ENCODE data around the gene SDR42E1.
"Not testable (repeated sequence)": the region's sequence is repeated elsewhere in the genome, so short reads cannot be mapped to it uniquely, and the experiment has no call there.

Gene SDR42E1

DNA sequence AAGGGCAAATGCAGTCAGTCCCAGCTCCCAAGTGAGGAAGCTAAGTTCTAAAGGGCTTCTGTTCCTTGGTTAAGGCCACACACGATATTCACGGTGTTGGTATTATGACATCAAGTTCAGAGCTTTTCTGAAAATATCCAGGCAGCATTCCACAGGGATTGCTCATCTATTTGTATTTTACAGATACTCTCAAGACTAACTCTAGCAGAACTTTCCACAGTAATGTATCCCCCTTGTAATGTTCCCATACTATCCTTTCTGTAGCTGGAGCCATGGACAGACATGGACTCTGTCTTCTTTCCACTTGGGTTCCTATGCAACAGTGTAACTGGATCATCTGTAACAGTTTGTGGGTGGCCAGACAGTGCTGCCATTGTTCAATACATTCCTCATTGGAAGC lies 13.5 kb downstream of the SDR42E1 start:
- DNase-seq, result no peak

DNA sequence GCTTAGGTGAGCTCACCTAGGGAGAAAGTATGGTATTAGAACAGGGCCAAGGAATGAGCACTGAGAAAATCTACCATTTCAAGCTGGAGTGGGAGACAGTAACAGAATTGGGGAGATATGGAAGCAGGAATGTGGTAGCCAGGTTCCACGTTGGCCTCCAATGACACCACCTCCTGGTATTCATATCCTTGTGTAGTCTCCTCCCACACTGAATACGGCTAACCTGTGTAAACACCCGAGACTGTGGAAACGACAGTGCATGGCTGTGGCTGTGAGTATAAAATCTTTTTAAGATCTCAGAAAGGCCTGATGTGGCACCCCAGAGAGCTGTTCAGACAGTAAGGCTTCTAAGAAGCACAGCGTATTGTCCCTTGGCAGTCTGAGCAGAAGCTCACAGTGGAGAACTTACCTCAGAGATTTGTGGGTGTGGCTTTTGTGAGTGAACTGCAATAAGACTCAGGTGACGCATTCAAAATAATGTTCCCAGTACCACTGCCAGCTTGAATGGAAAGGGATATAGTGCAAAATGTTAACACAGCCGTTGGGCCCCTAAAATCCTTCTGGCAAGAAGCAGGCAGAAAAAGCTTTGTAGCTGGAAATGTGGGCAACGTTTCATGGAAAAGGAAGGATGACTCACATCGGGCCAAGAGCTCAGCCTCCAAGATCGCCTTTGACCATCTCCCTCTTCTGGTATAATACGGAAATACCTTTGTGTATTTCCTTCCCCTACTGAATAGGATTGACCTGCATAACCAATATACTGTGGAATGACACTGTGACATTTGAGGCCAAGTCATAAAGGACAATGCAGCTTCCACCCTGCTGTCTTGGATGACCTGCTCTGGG lies 14.4 kb downstream of the SDR42E1 start:
- no peak for DNase-seq

DNA sequence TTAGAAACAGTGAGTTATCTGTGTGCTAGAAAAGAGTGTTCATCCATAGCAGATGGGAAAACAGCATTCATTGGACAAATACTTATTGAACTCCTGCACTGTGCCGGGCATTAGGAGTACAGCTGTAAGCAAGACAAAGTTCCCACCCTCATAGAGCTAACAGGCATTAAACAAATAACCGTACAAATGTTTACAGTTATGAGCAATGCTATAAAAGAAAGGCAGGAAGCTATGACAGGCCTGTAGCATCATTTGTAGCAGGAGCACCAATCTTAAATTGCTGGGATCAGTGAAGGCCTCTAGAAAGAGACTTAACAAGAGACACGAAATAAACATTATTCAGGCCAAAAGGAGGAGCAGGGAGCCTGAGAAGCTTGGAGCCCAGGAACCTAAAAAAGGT lies 15.6 kb downstream of the SDR42E1 start:
- DNase-seq, result no peak

DNA sequence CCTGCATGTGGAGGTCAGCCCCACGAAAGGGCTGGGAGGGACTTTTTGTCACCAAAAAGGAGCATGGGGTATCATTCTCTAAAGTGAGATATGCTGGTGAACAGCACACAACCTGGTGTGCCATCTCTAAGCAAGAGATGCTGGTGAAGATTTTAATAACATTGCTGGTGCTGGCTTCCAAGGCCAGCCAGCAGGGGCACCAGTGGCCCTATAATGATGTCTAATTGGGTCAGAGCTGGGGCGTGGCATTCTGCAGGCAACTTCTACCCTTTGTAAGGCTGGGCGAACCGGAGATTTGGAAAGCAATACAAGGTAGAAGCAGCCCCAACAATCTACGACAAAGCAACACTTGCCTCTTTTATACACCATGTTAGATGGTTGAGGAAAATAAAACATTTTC lies 16.8 kb downstream of the SDR42E1 start:
- DNase-seq, result no peak

DNA sequence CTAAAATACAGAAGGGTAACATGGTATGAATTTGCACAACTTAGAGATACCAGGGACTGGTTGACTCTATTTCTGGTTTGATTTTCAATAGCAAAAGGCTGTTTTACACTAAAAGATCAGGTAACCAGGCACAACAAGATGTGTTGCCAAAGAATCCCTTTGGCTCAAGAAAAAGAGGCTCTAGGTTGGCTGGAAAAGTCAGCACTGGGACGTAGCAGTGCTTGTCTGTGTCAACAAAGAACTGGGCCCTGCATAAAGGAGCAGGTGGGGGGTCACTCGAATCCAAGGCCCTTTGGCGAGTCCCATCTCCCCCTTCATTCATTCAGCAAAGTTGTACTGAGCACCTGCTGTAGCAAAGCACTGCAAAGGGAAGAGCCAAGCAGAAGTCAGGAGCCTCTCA lies 18.4 kb downstream of the SDR42E1 start:
- no peak for DNase-seq

DNA sequence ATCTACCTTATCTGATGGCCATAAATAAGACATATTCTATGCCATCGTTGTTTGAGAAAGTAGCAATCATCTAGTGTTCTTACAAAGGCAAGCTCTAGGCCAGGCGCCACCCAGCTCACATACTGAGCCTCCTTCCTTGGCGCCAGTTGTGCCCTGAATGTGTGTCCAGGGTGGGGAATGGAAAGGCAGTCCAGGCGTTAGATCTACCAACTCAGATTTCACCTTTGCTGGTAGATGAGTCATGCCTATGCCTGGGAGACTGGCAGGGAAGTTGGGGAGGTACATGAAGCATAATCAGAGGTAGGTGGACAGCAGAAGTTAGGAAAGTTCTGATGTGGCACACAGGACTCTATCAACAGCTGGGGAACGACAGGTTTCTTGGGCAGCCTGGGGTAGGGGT lies 23.6 kb downstream of the SDR42E1 start:
- no peak for DNase-seq

DNA sequence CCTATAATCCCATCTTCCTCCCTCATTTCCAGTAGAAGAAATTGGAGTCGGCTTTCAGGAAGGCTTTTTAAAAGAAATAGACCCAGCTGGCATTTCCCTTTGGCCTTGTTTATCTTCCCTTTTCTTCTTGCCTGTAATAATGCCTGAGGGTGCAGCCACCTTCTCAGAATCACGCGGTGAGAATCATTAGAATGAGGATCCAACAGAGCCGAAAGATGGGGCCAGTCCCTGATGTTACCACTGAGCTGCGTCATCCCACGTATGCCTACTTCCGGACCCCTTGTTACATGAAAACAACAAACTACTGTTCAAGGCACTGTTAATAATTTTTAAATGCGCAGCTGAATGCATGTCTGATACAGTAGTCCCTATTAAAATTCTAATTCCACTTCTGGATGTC lies 24.1 kb downstream of the SDR42E1 start:
- no peak for DNase-seq

DNA sequence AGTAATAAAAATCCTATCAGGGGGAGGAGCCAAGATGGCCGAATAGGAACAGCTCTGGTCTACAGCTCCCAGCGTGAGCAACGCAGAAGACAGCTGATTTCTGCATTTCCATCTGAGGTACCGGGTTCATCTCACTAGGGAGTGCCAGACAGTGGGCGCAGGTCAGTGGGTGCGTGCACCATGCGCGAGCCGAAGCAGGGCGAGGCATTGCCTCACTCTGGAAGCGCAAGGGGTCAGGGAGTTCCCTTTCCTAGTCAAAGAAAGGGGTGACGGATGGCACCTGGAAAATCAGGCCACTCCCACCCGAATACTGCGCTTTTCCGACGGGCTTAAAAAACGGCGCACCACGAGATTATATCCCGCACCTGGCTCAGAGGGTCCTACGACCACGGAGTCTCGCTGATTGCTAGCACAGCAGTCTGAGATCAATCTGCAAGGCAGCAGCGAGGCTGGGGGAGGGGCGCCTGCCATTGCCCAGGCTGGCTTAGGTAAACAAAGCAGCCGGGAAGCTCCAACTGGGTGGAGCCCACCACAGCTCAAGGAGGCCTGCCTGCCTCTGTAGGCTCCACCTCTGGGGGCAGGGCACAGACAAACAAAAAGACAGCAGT lies 33.8 kb downstream of the SDR42E1 start:
- not testable (repeated sequence) for DNase-seq

DNA sequence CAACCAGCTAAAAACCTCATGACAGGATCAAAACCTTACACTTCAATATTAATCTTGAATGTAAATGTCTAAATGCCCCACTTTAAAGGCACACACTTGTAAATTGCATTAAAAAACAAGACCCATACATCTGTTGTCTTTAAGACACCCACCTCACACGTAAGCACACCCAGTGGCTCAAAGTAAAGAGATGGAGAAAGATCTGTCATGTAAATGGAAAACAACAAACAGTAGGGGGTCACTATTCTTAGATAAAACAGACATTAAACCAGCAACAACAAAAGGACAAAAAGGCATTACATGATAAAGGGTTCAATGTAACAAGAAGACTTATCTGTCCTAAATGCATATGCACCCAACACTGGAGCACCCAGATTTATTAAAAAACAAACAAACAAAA lies 35.6 kb downstream of the SDR42E1 start:
- no peak for DNase-seq

DNA sequence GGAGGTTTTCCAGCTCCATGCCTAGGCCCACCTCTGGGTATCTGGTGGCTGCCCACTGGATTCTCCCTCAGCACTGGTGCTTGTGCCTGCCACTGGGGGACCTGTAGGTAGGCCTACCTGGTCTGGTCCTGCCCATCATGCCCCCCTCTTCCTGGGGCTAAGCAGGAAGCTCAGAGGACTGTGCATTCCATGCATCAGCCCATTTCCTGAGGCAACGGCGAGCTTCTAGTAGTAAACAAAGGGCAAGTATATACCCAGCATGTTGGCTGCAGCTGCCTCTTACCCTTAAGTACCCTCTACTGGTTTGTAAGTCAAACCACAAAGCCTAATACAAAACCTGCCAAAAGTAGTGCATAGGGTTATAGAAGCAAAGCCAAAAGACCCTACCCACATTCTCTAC lies 37.5 kb downstream of the SDR42E1 start:
- peak; percentile 8 for DNase-seq

DNA sequence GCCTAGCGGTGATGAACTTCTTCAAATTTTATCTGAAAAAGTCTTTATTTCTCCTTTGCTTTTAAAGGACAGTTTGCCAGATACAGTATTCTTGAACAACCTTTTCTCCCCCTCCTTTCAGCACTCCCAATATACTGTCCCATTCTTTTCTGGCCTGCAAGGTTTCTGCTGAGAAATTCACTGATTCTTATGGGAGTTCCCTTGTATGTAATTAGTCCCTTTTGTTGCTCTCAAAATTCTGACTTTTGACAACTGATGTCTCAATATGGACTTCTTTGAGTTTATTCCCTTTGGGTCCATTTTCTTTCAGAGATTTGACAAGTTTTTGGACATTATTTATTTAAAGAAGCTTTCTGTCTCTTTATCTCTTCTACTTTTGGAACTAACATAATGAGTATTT lies 39.4 kb downstream of the SDR42E1 start:
- DNase-seq, result no peak

DNA sequence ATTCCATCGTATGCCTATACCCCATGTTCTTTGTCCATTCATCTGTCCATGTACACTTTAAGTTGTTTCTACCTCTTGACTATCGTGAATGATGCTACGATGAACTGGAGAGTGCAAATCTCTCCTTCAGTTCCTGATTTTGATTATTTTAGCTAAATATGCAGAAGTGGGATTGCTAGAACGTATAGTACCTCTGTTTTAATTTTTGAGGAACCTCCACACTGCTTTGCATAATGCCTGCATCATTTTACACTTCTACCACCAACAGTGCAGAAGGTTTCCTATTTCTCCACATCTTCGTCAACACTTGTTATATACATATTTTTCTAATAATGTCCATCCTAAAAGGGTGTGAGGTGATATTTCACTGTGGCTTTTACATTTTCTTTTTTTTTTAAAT lies 43.9 kb downstream of the SDR42E1 start:
- no peak for DNase-seq

DNA sequence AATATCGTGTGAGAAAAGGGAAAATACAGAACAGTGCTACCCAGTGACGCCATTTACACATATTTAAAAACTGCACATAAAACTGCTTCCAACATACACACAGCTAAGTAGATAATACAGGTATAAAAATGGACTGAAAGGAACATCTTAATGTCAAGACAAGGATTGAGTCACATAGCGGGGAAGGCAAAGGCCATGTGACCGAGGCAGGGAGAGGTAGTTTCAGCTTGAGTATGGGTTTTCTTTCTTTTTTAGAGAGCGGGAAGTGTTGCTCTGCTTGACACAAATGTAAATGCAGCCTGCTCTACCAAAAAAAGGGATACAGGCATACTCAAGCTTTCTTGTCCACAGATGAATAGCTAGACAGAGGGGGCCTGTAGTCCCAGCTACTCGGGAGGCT lies 46.5 kb downstream of the SDR42E1 start:
- DNase-seq, result no peak

DNA sequence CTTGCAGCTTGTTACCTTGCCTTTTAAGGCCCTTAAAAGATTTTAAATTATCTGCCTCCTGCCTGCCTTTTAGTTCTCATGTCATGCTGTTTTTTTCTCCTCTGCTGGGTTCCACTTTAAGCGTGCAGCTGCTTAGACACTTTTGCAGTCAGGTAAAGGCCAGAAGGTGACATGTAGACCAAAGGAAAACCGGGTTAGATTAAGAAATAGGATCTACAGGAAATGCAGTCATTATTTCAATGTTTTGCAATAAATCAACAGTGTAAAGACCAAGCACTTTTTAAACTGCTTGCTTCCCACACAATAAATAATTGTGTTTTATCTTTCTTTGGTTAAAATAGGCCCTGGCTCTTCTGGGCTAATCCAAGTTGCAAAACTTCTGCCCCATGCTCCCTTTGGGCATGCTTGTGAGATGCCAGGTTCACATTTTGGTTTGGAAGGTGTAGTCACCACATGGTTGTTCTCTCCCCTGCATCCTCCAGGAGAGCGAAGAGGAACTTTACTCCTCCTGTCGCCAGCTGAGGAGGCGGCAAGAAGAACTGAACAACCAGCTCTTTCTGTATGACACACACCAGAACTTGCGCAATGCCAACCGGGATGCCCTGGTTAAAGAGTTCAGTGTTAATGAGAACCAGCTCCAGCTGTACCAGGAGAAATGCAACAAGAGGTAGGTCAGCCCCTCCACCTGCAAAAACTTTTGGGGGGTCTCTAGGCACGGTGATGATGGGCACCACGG lies 54.9 kb downstream of the SDR42E1 start:
- DNase-seq, result no peak

DNA sequence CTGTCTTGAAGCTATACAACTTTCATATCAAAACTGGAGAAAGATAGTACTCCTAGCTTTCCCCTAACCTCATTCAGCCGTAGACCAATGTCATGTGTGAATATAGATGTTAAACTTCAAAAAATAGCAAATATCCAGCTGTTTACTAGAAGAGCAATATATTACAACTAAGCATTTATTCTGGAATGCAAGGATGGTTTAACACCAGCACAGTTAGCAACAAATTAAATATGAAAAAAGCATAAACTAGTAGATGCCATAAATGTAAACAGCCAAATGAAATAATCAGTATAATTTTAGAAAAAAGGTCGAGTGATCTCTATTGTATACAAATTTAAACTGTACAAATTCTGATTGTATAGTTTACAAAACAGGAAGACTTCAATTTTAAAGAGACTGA lies 59.7 kb downstream of the SDR42E1 start:
- DNase-seq, result no peak

DNA sequence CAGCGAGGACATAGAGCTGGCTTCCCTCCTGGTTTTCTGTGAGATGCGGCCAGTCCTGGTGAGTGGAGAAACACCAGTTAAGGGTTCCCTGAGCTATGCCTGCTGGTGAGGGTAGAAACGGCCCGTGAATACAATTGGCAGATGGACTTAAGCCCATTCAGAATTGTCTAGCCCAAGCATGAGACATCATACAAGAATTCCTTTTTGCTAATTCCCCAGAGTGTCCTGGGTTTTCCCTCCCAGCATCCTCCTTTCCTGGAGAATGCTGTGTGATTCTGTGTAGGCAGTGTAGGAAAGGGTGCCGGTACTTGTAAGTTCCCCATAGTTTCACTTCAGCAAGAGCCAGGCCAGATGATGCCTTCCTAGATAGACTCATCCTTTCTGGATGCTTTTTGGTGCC lies 65.1 kb downstream of the SDR42E1 start:
- DNase-seq, result no peak

DNA sequence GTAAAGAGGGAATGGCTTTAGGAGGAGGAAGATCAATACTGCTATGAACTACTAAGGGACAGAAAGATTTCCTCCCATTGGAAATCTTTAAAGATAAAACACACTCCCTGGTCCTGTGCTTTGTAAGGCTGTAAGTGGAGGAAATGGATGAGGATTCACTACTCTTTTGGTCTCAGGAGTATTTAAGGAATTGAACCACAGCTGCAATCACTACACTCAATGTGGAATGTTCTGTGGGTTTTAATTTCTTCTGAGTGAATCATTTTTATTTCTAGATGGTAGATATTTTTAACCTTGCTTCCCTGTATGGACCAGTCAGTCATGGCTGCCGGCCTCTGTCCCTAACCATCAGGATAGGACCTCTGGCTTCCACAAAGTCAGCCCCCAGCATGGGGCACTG lies 65.6 kb downstream of the SDR42E1 start:
- no peak for DNase-seq

DNA sequence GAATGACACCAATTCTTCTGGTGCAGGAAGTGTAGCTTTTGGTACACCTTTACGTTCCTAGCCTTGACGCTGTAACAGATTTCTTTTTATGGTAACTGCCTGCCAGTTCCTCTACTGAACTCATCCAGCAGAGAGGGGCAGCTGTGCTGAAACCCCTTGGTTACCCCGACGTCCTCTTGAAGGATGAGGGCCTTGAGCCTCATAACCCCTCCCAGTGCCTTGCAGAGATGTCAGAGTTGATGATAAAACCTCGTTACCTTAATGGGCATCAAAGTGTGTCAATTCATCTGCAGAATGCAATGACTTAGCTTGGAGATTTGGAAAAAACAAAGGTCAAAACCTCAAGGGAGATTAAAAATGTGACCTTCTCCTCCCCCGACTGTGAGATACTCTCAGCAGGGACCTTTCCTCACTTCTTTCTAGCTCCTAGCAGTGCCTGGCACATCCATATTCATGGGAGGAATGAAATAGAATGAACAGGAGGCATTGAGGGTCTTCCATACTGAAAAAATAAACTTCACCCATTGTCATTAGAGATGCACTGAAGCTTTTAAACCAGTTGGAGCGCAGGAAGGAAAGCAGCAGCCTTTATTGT lies 69.2 kb downstream of the SDR42E1 start:
- DNase-seq, result no peak

DNA sequence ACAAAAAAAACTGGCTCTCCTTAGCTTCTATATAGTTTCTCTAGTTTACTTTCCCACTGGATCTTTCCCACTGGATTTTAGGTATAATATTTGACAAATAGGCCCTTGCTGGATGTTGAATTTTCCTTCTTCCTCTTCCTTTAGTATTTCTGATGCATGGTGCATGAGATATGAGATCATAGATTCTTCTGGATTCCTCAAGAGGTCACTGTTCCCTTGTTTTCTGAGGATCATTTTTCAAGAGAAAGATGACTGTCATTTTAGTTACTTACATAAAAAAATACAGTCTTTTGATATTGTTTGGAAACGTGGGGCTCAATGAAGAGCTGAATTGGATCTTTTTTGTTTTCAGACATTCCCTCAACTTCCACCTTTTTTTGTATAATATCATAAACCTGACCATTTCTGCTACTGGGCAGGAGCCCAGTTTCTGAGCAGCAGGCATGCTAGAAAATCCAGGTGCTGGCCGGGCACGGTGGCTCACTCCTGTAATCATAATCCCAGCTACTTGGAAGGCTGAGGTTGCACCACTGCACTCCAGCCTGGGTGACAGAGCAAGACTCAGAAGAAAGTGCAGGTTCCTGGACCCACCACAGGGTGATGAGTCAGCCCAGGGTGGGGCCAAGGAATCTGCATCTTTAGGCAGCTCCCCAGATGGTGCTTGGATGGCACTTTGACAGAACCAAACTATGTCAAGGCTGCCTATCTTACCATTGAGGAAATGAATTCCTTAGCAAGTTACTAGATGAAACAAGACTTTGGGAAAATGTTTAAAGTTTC lies 70.3 kb downstream of the SDR42E1 start:
- peak; percentile 8 for DNase-seq

DNA sequence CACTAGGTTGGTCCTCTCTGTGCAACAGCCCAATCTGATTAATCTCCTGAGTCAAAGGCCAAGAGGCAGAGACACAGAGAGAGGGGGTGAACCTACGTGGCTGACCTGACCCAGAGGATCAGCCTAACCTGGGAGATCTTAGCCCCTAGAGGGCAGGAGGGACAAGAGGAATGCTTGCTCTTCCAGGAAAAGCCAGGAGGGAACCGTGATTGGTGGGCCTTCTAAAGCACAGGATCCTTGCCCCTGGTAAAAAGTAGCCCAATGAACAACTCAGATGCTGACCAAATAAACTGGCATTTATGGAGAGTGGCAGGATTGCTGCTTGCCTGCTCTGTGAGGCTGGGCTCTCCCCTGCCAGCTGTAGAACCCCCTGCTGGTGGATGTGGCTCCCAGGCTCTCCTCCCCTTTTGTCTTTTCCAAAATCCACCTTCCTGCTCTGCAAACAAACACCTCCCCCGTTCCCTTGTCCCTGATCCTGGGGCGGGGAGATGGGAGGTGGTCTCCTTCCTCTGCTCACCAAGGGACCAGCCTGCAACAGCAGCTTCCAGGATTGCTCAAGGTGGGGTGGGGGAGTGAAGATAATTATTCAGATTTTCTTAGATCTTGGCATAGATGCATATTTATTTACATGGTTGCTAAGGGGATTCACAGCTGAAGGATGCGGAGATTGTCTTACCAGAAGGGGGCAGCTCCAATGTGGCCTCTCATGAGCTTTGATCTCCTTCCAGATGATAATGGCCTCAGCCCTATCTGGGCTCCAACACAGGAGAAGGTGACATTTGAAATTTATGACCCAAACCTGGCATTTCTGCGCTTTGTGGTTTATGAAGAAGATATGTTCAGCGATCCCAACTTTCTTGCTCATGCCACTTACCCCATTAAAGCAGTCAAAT lies 71.9 kb downstream of the SDR42E1 start:
- no peak for DNase-seq

Data from NCI-H2029 (cell line).